ENCODE data around the gene CNPY2.
"Not testable (repeated sequence)": the region's sequence is repeated elsewhere in the genome, so short reads cannot be mapped to it uniquely, and the experiment has no call there.

CNPY2 gene
- 8.3 to 12.0 (median 9.5) reads per million in 4 experiments for total RNA-seq

DNA sequence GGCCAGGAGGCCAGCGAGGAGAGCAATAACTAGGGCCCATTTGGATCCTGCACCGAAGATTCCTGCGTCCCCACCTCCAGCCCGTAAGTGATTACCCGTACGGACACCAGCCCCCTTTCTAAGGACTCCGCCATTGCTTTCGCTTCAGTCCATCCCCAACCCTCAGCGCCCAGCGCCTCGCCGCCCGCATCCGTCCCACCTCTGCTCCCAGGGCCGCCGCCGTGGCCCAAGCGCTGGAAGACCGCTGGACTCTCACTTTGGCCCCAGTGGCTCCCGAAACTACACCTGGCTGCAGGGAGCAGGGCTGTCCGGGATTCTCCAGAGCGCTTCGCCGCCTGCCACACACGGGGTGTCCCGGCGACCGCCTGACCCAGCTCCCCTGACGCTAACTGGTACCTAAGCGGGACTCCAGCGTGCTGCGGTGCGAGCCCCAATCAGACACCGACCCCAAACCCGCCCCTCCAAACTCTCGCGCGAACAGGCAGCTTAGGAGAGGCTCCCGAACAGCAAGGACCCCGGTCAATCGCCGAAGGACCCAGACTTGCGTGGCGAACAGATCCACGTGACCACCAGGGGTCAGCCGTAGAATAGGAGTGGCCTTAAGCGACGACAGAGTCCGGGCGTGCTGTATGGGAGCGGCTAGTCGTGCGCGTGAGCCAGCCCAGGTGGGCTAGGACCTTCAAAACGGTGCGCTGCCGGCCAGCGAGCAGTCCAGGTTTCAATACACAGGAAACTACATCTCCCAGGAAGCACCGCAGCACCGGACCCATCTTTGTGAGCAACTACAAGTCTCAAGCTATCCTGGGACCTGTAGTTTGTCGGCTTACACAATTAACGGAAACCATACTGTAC lies at the start of gene CNPY2:
CNPY2 (minus strand) TSS at position 367 of the 852 bp plus-strand sequence. CDS start 771 bp downstream, outside the sequence.
- DNase-seq, result peak; percentile 91

DNA sequence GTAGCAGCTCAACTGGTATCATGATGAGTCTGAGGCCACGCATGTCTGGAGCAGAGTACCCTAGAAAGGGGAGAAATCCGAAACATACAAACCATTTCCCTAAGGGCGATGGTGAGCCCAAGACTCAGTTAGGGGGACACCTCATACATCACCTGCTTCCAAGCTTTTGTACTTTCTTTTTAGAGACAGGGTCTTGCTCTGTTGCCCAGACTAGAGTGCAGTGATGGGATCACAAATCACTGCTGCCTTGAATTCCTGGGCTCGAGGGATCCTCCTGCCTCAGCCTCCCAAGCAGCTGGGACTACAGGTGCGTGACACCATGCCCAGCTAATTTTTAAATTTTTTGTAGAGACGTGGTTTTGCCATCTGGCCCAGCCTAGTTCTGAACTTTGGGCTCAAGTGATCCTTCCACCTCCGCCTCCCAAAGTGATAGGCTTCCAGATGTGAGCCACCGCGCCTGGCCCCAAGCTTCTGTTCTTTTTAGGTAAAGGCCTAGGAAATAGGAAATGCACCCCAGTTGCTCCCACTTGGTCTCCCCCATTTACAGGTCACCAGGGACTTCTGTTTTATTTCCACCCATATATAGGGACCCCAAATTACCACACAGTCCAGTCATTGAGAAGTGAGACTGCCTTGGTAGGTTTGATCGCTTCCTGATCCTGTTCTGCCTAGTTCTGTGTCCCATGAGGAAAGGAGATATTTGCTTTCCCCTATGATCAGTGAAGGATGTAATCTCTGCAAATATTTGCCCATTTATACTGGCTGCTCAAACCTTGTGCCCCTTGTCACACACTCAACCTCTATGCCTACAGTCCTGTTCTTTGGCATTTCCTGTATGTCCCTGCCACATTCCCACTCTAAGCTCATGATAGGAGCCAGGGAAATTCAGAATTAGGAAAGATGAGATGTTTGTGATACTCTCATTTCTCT lies 46.6 kb upstream of the CNPY2 start, which contains the start of gene APOF:
APOF (minus strand) TSS at position 728 of the 930 bp plus-strand sequence; CDS start at position 616, 112 bp downstream.
- DNase-seq, result no peak

DNA sequence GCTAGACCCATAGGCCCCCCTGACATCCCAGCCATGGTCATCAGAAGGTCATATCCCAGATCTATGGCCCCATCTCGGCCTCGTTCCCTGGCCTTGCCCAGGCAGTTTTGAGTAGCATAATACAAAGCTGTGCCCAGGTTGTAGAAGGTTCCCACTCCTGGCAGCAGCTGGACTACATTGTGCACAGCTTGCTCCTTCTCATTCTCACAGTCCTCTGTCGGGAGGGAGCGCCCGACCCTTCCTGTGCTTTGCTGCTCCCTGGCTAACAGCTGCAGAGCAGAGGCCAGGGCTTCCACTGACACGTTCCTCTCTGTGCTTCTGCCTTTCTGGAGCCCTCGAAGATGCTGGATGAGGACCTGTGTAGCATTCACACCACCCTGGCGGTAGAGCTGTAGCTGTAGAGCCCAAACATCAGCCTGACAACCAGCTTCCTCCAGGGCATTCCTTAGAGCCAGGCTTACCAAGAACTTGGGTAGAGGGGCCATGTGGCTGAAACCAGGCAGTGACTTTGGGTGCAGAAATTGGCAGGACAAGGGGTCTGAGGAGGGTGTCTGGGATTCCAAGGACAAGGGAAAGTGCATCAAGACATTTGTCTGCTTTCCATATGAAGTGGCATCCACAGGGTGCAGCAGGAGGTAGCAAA lies 45.8 kb upstream of the CNPY2 start:
- DNase-seq, result no peak

DNA sequence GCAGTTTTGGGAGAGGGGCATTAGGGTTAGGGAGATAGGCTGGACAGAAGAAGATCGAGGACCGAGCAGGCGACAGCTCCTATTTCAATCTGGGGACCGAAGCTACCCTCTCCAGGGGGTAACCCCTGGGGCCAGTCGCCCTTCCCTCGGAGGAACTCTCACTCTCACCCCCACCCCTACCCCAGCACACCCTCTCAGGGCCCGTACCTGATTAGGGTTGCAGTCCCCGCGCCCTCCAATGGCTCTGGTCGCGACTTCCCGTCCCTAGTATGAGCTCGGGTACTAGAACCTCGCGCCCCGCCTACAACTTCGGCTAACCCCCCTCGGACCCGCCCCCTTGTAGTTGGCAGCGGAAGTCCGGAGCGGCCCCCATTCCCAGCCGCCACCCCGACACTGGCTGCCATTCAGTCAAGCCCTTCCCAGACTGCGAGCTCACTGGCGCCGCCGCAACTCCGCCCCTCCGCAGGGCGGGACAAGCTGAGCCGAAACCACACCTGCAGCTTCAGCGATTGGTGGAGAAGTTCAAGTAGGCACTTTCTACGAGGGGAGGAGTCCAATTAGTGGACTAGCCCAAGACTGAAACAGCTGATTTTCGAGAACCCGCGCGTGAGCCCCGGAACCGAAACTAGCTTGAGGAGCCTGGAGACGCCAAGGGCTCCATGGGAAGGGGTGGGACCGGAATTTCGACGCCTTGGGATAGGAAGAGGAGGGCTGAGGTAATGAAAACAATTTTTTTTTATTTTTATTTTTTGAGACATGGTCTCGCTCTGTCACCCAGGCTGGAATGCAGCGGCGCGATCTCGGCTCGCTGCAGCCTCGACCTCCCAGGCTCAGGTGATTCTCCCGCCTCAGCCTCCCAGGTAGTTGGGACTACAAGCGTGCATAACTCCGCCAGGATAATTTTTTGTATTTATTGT lies 44.3 kb upstream of the CNPY2 start, which contains the start of gene STAT2:
STAT2 (minus strand) TSS at position 257 of the 917 bp plus-strand sequence. CDS start 3,536 bp downstream, outside the sequence.
- DNase-seq, result peak; percentile 98

DNA sequence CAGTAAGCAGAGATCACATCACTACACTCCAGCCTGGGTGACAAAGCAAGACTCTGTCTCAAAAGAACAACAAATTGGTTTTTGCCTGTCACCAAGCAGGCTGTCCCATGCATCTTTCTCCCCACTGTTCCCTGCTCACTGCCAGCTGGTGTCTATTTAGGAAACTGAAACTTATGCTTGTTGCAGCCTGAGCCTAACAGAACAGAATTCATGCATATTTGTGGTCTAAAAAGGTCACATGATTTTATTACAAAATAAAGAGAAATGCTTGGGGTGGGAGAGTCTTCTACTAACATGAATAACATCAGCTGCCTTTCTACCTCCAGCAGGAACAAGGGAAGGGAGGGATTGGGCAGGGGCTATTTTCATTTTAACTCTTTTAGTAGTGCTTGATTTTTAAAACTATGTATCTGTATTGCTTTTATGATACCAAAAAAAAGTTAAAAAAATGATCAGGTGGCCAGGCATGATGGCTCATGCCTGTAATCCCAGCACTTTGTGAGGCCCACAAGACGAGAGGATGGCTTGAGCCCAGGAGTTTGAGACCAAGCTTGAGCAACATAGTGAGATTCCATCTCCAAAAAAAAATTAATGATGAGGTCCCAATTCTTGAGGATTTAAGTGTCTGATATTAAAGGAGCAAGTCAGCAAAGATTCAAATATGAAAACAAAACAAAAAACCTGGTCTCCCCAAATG lies 43.2 kb upstream of the CNPY2 start:
- DNase-seq, result no peak

DNA sequence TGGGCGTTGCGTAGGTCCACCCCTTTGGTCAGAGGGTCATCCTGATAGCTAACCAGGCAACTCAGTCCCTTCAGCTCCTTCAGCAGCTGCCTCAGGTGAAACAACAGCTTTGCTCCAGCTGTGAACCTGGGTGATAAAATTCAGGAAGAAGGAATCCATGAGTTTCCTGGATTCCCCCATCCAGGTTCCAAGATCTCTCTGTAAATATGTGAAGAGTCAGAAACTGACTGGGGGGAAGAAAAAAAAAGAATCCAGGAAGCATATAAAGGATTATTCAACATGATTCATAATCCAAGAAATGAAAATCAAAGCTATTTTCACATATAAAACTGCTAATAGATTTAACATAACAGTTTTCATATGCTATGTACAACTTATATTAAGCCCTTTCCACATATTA lies 35.5 kb upstream of the CNPY2 start:
- no peak for DNase-seq

DNA sequence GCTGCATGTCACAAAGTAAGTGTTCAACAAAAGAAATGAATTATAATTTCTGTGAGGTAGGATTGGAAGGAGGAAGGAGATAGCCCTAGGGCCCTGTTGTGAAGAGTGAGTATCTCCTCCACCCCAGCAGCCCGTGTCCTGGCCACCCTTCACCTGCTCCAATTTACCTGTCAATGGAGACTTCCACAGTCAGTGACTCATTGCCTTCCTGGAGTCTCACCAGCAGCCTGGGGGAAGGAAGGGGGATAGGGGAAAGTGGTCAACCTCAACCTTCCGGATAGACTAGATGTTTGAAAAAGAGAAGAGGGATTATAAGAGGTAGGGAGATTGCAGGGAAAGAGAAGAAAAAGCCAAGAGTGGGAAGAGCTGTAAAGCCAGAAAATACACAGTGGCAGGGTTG lies 34.9 kb upstream of the CNPY2 start:
- no peak for DNase-seq

DNA sequence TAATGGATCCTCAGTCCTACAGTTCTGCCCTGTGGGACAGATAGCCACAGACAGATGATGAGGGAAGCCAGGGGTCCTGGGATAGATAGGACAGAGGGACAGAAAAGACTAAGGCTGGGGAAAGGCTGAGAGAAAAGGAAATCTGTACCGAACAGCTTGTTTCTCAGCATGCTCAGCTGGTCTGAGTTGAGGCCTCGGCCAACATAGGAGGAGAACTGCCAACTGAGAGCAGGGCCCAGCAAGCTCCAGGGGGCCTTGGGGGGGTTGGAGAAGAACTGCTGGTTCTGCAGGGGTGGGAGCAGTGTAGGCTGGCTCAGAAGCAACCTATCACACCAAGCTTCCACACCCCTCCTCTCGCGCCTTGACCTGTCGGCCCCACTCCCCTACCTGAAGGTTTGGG lies 33.0 kb upstream of the CNPY2 start:
- no peak for DNase-seq

DNA sequence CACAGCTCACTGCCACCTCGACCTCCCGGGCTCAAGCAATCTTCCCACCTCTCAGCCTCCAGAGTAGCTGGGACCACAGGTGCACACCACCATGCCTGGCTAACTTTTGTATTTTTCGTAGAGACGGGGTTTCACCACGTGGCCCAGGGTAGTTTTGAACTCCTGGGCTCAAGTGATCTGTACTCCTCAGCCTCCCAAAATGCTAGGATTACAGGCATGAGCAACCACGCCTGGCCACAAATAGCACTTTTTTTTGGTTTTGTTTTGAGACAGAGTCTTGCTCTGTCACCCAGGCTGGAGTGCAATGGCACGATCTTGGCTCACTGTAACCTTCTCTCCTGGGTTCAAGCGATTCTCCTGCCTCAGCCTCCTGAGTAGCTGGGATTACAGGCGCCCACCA lies 31.5 kb upstream of the CNPY2 start:
- not testable (repeated sequence) for DNase-seq

DNA sequence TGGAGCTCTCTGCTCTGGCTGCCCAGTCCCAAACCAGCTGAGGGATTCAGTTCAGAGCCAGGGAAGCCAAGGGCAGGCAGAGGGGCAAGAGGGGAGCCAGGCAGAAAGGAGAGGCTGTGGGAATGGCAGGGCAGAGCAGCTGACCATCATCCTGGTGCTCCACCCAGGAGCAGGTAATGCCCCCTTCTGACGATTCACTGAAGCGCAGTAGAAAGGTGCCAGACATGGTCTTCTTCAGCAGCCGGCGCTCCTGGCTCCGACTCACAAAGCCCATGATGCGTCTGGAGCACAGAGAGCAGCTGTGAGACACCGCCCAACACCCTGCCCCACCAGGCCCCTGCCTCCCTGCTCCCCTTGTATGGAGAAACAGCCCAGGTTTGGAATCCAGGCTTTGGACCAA lies 30.9 kb upstream of the CNPY2 start:
- DNase-seq, result no peak

DNA sequence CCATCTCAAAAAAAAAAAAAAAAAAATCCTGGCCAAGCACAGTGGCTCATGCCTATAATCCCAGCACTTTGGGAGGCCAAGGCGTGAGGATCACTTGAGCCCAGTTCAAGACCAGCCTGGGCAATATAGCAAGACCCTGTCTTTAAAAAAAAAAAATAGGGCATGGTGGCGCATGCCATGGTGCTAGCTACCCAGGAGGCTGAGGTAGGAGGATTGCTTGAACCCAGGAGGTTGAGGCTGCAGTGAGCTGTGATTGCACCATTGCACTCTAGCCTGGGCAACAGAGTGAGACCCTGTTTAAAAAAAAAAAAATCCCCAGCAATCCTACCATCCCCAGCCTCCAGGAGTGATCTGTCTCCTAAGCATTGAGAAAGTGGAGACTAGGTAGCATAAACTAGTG lies 26.5 kb upstream of the CNPY2 start:
- DNase-seq, result not testable (repeated sequence)

DNA sequence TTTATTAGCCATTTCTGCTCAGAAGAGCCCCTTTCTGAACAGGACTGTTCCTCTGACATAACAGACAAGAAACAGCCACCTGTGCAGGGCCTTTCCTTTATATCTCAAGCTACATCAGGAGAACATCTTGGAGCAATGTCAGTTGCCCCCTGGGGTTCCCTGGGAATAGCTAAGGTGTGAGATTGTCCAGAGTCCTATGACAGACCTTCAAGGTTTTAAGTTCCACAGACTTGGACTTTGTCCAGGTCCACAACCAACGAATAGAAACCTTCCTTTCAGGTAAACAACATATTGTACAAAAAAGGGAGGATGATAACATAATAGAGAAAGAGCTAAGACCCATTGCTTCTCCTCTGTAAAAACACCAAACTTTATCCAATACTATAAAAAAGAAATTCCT lies 25.8 kb upstream of the CNPY2 start:
- no peak for DNase-seq

DNA sequence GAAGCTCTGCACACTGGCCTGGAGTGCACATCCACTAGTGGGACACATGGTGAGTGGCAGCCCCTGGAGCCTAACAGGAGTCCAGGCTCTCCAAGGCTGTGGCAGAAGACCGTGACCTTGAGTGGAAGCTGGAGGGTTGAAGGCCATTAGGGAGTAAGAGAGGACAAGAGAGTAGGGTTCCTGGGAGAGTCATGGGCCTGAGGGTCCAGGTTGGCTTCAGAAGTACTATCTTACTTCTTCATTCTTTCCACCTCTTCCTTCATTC lies 23.3 kb upstream of the CNPY2 start:
- DNase-seq, result no peak

DNA sequence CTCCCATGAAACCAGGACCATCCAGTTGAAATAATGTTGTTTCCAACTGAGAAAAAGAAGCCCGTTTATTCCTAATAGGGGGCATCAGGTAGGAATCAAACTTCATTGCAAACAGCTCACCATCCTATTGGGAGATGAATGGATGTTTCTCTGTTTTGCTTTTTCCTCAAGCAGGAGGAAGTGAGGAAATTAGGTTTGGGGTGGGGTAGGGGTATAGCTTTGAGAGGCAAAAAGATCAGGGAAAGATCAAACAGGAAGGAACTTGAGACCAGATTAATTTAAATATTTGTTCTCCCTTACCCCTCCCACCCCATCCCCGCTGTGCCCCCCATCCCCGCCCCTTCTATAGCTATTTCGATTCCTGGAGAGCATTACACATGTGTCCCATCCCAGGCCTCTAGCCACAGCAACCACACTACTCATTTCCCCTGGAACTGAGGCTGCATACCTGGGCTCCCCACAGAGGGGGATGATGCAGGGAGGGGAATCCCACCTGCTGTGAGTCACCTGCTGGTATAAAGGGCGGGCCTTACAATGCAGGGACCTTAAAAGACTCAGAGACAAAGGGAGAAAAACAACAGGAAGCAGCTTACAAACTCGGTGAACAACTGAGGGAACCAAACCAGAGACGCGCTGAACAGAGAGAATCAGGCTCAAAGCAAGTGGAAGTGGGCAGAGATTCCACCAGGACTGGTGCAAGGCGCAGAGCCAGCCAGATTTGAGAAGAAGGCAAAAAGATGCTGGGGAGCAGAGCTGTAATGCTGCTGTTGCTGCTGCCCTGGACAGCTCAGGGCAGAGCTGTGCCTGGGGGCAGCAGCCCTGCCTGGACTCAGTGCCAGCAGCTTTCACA lies 22.7 kb upstream of the CNPY2 start, which contains the start of gene IL23A:
IL23A (plus strand) TSS at position 577 of the 850 bp plus-strand sequence; CDS start at position 738, 161 bp downstream.
- DNase-seq, result peak; percentile 80

DNA sequence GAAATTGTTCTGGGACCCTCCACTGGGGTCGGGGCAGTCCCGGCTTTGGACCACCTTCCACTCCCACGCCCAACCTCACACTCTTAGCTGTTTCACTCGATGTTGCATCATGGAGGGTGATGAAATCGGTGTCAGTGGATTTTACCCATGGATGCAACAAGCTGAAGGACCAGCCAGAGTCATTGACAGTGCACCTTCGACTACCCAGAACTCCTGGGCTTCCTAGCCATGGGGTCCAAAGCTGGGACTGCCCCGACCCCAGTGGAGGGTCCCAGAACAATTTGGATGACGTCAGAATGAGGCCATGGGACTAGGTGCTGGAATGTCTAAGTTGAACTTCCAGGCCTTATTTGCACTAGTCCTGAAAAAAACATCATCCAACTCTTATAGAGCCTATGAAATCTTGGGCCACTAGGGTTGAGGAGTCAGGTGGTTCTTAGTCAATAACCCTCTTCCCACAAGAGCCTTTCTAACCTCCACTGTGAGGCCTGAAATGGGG lies 22.0 kb upstream of the CNPY2 start:
- no peak for DNase-seq

DNA sequence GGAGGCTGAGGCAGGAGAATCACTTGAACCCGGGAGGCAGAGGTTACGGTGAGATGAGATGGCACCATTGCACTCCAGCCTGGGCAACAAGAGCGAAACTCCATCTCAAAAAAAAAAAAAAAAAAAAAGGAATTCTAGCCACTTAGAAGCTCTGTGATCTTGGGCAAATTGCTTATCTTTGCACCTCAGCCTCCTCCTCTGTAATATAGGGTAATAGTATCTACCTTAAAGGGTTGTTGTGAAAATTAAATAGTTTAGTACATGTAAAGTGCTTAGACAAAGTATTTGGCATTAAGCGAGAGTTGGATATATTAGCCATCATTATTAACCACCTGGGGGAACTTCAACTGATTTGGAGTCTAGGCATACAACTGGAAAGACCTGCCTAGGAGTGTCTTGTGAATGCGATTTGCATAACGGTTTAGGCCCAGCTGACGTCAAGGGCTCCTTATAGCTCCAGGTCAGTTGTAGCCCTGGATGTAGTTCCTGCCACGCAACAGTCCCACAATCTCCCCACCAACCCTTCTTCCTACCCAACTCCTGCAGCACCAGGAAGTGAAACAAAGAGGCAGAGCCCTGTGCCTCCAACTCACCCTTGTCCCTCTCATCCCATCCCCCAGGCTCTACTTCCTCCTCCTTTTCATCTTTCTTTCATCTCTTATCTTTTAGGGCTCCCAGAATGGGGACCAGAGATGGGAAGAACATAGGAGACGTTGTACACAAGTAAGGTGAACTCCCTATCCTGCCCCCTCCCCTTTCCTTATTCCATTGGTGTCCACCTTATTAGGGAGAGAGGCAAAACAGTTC lies 20.8 kb upstream of the CNPY2 start:
- no peak for DNase-seq

DNA sequence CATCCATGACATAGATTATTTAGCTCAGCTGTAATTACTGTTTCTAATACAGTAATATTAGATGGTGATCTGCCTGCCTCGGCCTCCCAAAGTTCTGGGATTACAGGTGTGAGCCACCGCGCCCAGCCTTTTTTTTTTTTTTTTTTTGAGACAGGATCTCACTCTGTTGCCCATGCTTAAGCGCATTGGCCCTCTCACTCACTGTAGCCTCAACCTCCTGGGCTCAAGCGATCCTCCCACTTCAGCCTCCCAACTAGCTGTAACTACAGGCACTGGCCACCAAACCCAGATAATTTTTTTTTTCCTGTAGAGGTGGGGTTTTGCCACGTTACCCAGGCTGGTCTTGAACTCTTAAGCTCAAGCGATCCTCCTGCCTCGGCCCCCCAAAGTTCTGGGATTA lies 19.7 kb upstream of the CNPY2 start:
- DNase-seq, result not testable (repeated sequence)

DNA sequence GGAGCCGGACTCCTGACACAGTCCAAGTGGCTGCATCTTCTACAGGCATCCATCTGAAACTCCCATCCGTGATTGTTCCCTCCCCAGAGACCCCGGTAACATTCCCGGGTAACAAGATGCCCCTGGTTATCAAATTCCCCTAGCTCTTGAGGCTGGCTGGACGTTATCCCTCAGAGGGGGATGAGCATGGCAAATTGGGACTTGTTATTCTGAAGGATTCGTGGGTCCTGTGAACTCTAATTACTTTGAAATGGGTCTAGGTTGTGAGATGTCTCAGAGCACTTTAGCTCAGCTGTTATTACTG lies 18.7 kb upstream of the CNPY2 start:
- no peak for DNase-seq
